GM18907 (cell line): Measurements from ENCODE around the gene GTPBP2.
"Not testable (repeated sequence)": the region's sequence is repeated elsewhere in the genome, so short reads cannot be mapped to it uniquely, and the experiment has no call there.

Experiments used
- ATAC-seq: cut with Tn5 transposase; IDR thresholded peaks from one replicate; pipeline ENCODE4 v1.9.1; 2021; ENCODE audit warnings: mild to moderate bottlenecking, moderate library complexity; ENCODE audit not compliant: unreplicated experiment

Gene GTPBP2

DNA sequence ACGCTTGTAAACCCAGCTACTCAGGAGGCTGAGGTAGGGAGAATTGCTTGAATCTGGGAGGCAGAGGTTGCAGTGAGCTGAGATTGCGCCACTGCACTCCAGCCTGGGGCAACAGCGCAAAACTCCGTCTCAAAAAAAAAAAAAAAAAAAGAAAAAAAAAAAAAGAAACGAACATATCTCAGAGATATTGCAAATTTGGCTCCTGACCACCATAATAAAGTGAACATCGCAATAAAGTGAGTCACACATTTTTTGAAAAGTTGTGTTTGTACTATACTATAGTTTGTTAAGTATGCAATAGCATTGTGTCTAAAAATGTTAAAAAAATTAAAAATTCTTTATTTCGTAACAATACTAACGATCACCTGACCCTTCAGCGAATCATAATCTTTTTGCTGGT lies 29.1 kb upstream of the GTPBP2 start:
- ATAC-seq, result no peak

DNA sequence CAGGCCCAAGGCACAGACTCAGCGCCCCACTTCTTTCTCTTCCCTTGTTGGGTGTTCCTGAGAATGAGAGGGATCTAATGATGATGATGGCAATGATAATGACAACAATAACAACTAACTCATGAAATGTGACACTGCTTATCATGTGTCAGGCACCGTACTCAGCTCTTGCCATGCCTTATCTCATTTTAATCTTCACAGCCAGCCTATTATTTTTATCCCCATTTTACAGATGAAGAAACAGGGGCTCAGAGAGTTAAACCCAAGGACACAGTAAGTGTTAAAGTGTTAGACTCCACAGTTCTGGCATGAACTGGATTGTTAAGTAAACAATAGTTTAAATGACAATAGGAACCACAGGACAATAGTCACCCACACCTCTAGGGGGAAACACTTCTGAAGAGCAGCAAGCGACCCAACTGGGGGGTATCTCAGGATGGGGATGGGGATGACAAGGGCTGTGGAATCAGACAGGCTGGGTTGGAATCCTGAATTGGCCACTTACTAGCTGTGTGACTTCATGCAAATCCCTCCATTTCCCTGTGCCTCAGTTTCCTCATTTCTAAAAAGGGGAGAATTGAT lies 28.2 kb upstream of the GTPBP2 start:
- ATAC-seq, result no peak

GRCh38 chr6:43652822-43653221 lies 23.8 kb upstream of the GTPBP2 start:
- ATAC-seq, result not testable (repeated sequence)

DNA sequence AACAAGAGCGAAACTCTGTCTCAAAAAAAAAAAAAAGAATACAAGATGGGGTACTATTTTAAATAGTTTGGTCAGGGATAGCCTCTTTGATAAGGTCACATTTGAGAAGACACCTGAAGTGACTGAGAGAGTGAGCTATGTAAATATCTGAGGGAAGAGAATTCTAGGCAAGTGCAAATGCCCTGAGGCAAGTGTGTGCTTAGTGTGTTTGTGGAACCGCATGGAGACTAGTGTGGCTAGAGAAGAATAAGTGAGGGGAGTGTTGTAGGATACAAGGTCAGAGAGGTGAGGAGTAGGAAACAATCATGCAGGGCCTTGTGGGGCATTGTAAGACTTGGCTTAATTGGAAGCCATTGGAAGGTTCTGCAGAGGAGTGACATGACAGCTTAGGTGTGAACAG lies 19.2 kb upstream of the GTPBP2 start:
- no peak for ATAC-seq

GRCh38 chr6:43647613-43648012 lies 18.5 kb upstream of the GTPBP2 start:
- no peak for ATAC-seq

DNA sequence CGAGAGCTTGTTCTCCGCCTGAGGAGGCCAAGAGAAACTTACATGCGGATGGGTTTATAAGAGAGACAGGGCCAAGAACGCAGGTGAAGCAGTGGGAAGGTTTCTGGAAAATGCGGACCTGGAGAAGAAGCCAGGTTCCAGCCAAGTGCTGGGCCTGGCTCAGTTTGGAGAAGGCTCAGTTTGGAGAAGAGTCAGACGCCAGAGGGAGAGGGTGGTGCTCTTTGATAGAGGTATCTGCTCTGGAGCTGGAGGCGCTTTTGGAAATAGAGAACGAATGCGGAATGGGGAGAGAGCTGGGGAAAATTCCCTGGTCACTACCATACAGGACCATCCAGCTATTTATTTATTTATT lies 16.5 kb upstream of the GTPBP2 start:
- ATAC-seq, result no peak

- peak; percentile 52 for ATAC-seq
Observed at GRCh38 chr6:43644940-43645612, 16.0 kb upstream of the GTPBP2 start, which contains the start of gene RSPH9. RSPH9 (plus strand) TSS chr6:43645036; CDS start chr6:43645099, 63 bp downstream.

GRCh38 chr6:43639984-43640800 lies 11.1 kb upstream of the GTPBP2 start:
- no peak for ATAC-seq

GRCh38 chr6:43636308-43636659 lies 7.2 kb upstream of the GTPBP2 start:
- ATAC-seq, result peak; percentile 18

GRCh38 chr6:43635387-43636307 lies 6.6 kb upstream of the GTPBP2 start, which contains the start of gene MAD2L1BP:
MAD2L1BP (plus strand) TSS chr6:43635840; CDS start chr6:43635876, 36 bp downstream.
- peak; percentile 68 for ATAC-seq

- ATAC-seq, result no peak
Observed at GRCh38 chr6:43634702-43635303, 5.7 kb upstream of the GTPBP2 start.

- ATAC-seq, result not testable (repeated sequence)
Observed at GRCh38 chr6:43633002-43633401, 3.9 kb upstream of the GTPBP2 start.

GRCh38 chr6:43630980-43631619 lies 2.0 kb upstream of the GTPBP2 start:
- ATAC-seq, result no peak

DNA sequence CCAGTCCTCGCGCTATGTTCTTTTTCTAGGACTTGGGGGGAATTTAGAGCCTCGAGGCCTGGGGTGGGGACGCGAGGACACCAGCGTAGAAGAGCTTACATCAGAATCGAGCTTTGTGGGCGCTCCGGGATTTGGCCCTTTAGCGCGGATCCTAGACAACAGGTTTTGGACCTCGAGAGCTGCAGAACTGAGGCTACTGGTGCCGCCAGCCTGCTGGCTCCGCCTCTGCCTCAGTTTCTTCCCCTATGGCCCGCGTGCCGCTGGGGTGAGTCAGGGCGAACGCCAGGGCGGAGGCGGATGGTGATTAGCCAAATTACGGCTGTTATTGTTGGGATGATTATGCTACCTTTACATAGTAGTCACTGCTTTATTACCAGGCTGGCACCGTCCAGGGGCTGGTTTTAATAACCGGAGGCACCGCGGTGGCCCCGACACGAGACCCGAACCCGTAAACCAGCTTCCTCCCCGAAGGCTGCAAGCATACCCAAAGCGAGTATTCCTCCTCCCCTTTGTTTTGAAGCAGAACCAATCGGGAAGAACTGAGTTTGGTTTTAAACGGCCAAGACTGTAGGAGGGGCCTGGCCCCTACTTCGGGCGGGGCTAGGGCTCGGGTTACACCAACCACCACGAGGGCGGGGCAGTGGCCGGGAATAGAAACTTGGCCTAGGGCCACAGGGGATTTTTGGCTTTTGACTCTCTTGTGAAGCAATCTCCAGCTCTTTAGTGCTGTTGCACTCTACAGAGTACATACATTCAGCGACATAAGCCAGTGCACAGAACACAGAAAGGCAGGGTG lies 639 bp upstream of the GTPBP2 start:
- ATAC-seq, result peak; percentile 67

DNA sequence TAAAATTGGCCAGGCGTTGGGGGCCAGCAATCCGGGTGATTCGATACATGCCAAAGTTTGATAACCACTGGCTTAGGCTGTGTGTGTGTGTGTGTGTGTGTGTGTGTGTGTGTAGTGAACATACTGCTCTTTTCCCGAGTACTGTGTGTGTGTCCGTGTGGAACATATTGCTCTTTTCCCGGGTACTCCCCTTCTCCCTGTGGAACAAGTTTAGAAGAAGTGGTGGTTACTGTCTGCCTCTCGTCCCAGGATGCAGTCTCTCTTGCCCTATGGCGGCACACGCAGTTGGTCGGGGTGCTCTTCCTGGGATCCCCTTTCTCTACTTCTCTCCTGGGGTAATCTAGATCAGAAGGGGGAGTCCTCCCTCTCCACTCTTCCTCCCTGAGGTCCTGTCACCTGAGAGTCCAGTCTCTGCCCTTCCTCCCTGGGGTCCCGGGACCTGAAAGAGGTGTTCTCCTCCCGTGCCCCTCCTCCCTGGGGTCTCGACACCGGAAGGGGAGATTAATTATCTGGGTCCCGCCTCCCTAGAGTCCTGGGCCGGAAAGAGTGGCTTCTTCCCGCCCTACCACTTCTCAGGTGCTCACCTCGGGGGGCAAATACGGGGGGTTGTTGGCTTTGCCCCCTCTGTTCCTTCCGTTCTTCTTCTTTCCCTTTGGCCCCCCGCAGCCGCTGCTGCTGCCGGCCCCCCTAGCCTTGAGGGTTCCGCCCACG lies 516 bp downstream of the GTPBP2 start:
- peak; percentile 25 for ATAC-seq

- ATAC-seq, result no peak
Observed at GRCh38 chr6:43627008-43627825, 1.8 kb downstream of the GTPBP2 start.

- no peak for ATAC-seq
Observed at GRCh38 chr6:43625393-43625992, 3.6 kb downstream of the GTPBP2 start.
